HG03442 (cell line): ENCODE data around the gene IDS.
"Not testable (repeated sequence)": the region's sequence is repeated elsewhere in the genome, so short reads cannot be mapped to it uniquely, and the experiment has no call there.

Experiments
- ATAC-seq: cut with Tn5 transposase; IDR thresholded peaks from one replicate; pipeline ENCODE4 v1.9.1; 2021; ENCODE audit warnings: mild to moderate bottlenecking, moderate library complexity; ENCODE audit not compliant: unreplicated experiment

The IDS gene

DNA sequence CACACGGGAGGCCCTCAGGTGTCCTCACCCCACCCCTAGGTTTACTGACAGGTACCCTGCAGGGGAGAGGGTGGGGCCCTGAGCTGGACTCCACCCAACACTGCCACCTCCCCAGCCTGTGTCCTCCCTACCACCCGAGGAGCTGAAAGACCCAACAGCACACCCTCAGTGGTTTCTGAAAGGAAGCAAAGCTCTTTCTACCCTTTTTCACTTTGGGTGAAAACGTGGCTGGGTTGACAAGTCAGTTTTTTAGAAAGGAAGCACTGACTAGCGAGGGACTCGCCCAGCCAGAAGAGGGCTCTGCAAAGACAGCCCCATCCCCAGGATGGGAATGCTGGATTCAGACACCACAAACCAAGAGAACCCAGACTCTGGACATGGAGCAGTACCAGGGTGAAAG, 2.2 kb downstream of the IDS start:
- not testable (repeated sequence) for ATAC-seq

DNA sequence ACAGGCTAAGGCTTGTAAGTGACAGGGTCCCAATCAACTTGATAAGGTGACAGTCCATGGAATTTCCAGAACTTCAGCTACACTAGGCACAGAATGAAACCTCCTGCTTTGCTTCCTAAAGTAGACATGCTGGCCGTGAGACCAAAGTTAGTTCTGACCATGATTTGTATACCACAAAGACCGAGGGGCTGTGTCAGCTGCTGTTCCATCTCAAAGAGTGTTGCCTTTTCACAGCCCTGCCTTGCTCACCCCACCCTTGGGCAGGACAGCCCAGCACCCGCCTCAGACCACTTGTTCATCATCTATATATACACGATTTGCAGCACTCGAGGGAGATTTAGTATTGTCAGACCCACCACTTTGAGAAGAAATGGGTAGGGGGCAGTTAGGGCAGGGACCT, 5.3 kb downstream of the IDS start:
- ATAC-seq, result no peak

DNA sequence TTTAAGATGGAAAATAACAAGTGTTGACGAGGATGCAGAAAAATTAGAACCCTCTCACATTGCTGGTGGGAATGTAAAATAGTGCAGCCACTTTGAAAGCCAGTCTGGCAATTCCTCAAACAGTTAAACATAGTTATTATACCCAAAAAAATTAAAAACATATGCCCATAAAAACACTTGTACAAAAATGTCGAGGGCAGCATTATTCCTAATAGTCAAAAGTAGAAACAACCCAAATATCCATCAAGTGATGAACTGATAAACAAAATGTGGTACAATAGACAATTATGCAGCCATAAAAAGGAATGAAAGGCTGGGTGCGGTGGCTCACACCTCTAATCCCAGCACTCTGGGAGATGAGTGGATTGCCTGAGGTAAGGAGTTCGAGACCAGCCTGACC, 6.3 kb downstream of the IDS start:
- ATAC-seq, result no peak

DNA sequence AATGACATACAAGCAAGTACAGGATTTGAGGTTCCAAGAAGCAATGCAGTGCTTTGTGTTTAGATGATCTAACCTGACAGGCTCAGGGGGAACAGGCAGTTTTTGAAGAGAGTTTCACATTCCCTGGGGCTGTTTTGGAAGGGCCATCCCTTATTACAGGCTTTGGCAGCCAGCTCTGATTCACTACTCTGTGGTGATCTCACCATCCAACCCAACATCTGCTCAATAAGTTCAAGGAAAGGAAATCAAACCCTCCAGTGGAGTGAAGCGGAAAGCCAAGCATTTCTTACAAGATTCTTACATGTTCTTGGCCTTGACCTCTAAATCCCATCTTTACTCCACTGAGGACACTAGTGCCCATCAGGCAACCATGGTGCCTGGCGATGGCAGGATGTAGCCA, 7.5 kb downstream of the IDS start:
- ATAC-seq, result no peak

DNA sequence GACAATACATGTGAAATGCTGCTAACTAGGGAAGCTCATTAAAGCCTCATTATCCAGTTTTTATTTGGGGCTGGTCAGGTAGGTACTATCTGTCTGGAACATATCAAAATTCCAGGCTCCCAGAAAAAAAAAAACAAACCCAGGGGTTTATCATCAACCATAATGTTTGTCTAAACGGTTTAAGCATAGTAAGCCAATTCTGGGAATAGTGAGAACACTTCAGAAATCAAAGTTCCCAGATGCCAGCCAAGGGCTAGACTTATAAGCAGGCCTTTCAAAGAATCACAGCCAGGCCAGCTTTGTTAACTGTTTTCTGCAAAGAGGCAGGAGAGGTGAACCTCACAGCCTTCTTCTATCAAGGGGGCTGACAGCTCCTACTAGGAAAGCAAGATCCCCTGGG, 8.1 kb downstream of the IDS start:
- no peak for ATAC-seq

DNA sequence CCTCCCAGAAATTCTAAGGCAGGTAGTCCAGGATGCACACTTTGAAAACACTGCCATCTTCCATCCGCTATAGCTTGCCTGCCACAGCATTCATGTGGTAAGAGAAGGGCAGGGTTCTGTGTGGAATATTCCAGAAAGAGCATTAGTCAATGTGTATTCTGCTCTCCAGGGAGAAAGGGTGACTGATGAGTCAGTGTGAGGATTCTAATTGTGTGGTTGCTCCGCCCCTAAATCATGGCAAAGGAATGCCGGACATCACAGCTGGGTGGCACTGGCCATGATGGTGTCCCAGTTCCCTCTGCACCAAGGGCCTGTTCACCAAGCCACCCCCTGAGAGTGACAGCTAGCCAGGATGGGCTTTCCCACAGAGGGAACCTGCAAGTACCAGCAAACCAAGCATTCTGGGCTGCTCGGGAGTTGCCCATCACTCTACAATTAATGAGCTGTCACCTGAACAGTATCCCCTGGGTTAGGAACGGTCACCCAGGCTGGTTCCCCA, 9.5 kb downstream of the IDS start:
- ATAC-seq, result no peak

DNA sequence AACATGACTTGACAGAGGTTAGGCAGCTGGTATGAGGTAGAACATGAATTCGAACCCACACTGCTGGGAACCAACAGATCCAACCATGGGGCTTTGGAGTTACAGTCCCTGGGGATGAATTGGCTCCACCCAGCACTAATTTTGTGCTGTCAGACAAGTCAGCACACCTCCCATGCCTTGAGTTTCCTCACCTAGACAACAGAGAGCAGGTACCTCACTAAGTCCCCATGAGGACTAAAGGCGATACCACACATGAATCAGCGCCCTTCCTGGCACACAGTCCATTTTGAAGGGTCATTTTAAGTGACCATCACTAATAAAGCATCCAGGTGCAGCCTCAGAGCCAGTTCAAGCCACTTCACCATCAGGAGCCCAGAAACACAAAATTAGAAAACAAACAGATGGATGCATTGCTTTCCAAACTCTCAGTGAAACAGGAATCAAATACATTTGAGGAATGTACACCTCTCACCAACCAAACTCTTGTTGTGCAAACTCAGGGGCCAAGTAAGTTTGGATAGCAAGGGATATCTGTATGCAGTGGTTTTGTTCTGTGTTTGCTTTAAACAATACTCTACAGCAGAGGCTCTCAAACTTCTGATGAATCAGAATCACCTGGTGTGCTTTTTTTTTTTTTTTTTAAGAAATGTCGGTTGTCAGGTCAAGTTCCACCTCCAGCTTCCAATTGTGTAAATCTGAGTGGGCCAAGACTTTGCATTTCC, 10.1 kb downstream of the IDS start:
- ATAC-seq, result no peak

DNA sequence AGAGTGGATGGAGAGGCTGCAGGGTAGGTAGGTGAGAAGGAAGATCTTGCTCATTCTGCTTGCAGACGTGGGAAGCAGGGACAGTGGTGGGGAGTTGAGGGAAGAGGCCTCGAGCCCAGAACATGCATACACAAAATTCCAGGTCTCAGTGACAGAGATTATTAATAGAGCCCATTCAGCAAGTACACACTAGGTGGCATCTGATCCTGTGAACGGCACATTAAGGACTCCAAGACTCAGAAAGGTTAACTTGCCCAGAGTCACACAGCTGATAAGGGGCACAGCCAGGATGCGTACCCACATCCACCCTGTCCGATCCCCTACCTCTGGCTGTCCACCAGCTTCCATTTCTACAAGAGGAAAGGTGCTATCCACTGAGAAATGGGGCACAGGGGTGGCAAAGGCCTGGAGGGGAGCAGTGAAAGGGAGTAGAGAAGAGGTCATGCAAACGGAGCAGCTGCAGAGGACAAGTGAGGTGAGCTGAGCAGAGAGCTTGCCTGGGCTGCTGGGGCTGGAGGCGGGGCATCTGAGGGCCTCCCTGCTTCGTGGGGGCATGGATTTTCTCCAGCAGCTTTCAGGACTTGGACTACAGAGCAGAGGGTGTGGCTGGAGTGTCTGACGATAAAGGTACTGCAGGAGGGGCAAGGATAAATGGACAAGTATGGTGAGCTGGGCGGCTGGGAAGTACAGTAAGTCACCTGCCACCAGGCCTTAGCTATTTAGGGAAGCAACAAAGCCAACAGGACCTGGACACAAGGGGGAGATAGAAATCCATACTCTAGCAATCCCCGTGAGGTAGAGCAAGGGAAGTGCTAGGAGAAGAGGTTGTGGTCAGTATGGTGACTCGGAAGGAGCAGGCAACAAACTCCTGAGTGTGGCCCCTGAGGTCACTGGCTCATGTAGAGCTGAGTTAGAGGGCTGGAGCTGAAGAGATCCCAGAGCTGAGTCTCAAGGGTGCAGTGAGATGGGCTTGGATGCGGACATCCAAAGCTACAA, 11.2 kb downstream of the IDS start:
- ATAC-seq, result no peak

DNA sequence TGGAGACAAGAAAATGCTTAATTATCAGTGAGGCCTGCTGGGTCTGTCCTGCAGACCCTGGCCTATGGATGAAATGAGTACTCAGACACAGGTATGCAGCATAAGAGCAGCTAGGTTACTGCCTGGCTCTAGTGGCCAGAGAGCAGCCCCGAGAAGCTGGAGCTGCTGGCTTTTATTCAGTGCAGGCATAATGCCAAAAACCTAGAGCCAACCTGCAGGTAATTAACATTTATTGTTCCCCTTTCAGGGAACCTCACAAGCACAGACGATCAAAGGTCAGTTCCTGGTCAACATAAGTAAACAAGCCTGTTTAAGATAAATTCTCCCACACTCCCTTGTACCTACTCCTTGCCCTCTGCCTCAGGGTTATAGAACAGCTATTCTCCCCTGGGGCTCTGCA, 13.3 kb downstream of the IDS start:
- no peak for ATAC-seq

DNA sequence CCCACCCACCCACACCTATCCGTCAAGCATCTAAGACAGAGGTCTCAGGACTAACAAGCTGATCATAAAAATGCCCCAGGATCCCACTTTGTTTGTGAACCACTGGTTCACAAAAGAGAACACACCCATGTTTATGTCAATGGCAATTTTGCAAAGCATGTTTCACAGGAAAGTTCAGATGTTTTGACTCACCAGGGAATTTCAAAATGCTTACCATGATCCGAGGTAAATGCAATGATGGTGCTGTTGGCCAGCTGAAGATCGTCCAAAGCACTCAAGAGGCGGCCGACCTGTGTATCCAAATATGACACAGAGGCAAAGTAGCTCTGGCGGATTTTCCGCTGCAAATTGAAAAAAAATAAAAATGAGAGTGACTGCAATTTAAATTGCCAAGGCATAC, 15.0 kb downstream of the IDS start:
- no peak for ATAC-seq

DNA sequence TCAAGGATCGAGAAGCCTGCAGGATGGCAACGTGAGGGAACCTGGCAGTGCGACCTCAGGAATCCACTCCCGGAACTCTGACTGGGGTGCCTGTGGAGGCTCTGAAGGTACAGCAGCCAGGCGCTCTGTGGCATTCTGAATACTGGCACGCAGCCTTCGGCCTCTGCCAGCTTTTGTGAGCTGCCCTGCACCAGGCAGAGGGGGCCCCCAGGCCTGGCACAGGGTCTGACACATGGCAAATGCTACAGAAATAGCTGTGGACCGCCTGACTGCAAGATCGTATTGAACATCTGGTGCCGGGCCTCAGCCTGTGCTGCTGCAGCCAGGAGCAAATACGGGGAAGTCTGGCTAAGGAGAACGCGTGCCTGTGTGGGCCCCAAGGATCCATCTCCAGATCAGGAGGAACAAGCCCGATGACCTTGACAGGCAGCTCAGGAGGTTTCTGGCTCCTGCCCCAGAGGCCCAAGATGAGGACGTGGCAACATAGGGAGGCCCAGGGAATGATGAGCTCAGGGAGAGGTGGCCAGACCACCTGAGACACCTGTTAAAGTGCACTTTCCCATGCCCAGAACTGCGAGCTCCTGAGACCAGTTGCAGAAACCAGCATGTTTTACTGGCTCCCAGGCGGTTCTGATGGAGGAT, 16.6 kb downstream of the IDS start:
- not testable (repeated sequence) for ATAC-seq

DNA sequence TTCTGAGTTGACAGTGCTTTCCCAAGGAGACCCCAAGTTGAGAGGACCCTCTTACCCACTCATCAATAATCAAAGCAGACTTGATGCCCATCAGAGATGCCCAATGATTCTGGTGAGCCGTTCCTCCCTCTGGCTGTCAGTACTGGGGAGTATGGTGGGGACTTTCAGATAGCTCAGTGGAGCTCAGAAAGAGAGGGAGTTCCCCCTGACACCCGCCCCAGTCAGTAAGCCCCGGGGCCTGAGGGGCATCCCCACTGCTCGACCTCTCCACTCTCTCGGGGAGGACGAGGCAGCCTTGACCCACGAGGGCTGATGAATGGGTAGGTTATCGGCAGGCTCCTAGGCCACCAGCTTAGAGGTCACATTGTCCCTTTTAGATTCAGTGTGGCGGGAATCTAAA, 17.1 kb downstream of the IDS start:
- not testable (repeated sequence) for ATAC-seq

DNA sequence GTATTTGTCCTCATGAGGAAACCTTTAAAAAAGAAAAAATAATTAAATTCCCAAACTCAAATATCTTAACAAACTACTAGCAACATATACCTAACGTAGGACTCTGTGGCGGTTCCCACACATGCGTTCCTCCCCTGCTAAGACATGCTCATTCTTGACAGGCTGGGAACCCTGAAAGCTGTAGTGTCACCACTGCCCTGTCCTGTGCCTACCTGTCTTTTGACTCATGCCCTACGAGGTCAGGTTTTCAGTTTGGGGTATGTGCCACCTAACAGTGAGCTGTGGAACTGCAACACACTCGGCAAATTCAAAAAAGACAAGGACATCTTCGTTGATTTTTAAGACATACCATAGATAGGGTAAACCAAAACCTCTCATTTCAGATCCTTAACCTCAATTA, 17.8 kb downstream of the IDS start:
- peak; percentile 47 for ATAC-seq

DNA sequence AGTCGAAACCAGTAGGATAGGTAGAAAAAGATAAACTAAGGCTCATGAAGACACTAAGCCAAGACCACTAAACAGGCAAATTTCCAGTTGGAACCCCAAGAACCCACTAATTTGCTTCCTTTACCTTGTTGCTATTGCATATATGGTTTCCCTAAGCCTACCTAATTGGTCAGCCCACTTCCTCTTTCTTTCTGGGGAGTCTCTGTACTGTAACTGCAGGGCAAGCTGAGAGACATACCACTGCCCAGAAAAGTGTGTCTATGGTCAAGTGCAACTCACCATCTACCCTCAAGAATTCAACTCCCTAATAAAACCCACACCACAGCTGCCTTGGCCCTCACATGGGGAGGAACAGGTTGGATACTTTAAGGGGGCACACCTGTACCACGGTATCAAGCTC, 28.6 kb downstream of the IDS start:
- no peak for ATAC-seq

DNA sequence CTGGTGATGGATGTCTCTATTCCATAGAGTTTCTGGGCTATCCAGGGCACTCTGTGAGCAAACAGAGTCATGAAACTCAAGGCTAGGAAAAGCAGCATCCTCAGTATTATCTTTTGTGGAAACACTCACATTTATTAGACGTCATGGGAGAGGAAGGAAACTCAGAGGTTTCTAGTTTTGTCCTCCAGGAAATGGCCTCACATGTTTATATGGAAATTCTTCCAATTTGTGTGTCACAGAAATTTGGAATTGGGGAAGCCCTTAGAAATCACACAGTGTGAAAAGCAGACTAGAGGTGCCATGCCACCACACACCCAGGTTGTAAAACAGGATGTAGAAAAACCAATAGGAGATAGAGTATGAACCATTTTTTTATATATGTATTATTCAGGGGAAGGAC, 31.1 kb downstream of the IDS start:
- ATAC-seq, result no peak

DNA sequence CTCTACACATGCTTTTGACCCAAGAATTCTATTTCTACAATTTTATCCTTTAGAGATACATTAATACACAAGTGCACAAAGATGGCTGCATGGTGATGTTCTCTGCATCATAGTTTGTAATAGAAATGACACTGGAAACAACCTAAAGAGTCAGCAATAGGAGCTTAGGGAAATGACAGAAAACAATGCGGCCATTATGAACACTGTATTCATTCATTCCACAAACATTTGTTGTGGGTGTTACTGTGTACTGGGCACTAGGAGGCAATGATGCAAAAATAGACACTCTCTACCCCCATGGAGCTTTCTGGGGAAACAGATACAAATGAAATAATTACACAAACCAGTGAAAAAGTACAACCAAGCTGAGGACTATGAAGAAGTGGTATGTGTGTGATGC, 32.0 kb downstream of the IDS start:
- no peak for ATAC-seq

DNA sequence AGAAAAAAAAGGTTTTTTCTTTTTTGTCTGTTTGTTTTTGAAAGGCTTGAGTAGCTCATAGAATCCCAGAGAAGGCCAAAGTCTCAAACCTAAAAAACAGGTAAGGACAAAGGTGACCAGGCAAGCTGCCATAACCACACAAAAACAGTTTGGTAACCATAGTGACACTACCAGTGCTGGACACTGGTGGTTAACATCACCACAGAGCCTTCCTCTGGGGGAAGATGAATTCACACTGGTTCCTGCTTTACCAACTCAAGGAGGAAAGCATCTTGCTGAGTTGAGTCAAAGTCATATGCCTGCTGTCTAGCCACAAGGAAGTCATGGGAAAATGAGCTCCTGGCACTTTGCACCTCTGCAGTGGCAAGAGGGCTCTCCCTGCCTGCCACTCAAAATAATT, 32.5 kb downstream of the IDS start:
- no peak for ATAC-seq

DNA sequence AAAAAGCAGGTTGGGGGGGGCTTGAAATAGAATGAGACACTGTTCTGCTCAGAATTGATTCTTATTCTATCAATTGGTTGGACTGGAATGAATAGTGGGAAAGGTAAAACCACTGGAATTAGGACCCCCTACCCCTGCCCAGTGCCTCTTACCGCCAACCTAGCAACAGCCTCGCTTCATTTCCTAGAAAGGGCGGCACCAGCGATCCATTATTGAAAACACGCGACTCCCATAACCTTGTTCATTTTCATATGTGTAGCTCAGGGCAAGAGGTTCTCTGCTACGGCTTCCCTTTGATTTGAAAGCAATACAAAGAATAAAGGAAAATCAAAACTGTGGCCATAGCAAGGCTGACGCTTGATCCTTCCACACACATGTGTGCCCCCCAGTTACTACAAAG, 33.7 kb downstream of the IDS start:
- no peak for ATAC-seq

DNA sequence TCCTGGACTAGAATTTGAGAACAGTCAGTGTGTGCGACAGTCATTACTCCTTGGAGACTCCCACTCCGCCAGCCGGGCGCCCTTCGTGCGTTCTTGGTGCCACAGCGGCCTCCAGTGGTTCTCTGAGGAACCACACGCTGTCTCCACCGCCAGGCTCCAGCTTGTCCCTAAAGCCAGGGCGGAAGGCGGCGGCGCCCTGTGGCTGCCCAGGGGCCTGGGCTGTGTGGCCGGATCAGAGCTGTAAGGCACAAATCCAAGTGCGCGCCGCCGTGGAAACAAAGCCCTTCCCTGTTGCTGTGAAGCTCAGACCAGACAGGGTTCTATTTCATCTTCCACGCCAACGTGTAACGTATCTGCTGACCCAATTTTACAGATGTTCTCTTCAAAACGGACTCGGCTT, 34.2 kb downstream of the IDS start:
- peak; percentile 92 for ATAC-seq

DNA sequence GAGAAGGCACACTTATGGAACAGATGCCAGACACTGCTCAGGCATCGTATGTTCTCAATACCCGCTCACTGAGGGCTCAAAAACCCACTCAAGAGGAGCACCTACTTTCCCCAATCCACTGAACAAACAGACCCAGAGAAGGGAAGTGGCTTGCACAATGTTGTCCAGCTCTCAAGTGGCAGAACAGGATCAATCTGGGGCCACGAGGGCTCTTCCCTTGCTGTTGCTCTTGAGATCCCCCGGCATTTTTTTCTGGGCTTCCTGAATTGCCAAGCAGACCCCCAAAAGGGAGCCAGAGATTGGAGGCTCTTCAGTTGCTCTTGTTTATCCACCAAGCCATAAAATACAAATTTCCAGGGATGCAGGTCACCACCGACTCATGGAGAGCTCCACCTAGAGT, 35.7 kb downstream of the IDS start:
- ATAC-seq, result no peak

DNA sequence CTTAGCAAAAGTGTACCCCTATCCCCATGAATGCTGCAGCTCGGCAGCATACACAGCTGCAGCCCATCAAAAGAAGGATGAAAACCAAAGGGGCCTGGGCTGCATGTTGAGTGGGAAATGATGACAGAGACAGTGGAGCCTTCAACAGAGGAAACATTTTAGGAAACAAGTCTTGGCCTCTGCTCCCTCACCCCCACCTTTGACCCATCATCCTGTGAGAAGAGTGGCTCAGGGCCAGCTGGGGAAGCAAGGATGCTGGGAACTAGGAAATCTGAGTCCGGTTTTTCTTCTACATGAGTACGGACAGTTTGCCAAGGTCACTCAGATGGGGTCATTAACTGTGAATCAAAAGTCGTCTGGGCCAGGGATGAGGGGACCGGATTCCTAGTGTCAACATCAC, 37.2 kb downstream of the IDS start:
- no peak for ATAC-seq

DNA sequence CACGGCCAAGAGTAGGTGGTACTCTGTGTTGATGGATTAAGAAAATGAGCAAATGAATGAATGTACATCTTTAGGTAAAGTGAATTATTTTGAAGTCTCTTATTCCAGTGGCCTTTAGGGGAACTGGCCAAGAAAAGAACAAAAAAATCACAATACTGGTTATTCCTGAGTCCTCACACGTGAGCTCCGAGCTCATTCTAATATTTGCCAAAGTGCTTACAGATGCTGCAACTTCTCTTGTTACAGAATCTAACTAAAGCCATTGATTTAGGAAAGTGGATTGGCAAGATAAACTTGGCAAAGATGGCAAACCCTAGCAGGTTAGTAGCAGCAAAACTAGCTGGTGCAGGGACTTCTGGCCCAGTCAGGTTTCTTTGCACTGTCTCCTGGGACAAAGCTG, 37.6 kb downstream of the IDS start:
- ATAC-seq, result no peak
